GM12875 (cell line): ENCODE data around the gene CELF2.

Source experiments
- H3K4me3 ChIP-seq: one replicate; pipeline ENCODE4 v1.5.1; 2011; ENCODE audit warnings: low read depth, low read length, control low read depth
- TF ChIP-seq, protein P1 (sequence below): IDR thresholded peaks from 2 replicates; pipeline ENCODE4 v1.5.1; 2011; ENCODE audit warnings: low read depth, mild to moderate bottlenecking, control low read depth, inconsistent platforms, low read length, moderate library complexity, borderline replicate concordance; ENCODE audit not compliant: insufficient read depth

Gene CELF2

DNA sequence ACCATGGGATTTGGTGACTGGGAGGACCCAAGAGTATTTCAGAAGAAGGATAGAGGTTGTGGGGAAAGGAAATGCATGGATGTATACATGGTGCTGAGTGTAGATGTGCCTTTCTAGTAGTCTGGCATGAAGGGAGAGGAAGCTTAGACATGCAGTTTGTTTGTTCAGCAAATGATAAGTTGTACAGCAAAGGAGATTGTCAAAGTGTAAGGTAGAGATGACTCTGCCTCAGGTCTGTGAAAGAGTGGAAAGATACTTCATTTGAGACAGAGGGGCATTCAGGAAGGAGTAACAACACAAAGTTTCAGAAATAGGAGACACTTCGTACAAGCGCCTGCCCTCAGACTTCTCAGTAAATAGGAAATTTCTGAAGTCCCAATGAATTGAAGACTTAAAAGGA is 152.3 kb downstream of the CELF2 start:
- TF ChIP-seq, protein P1, sequence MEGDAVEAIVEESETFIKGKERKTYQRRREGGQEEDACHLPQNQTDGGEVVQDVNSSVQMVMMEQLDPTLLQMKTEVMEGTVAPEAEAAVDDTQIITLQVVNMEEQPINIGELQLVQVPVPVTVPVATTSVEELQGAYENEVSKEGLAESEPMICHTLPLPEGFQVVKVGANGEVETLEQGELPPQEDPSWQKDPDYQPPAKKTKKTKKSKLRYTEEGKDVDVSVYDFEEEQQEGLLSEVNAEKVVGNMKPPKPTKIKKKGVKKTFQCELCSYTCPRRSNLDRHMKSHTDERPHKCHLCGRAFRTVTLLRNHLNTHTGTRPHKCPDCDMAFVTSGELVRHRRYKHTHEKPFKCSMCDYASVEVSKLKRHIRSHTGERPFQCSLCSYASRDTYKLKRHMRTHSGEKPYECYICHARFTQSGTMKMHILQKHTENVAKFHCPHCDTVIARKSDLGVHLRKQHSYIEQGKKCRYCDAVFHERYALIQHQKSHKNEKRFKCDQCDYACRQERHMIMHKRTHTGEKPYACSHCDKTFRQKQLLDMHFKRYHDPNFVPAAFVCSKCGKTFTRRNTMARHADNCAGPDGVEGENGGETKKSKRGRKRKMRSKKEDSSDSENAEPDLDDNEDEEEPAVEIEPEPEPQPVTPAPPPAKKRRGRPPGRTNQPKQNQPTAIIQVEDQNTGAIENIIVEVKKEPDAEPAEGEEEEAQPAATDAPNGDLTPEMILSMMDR = no peak
- H3K4me3 ChIP-seq = peak overlapping the region; percentile 92

GRCh38 chr10:11170574-11170973 is 152.9 kb downstream of the CELF2 start:
- TF ChIP-seq, protein P1 = no peak
- H3K4me3 ChIP-seq = peak overlapping the region; percentile 92

GRCh38 chr10:11170993-11171851 is 153.6 kb downstream of the CELF2 start:
- H3K4me3 ChIP-seq = peak overlapping the region; percentile 92
- TF ChIP-seq, protein P1 = no peak

DNA sequence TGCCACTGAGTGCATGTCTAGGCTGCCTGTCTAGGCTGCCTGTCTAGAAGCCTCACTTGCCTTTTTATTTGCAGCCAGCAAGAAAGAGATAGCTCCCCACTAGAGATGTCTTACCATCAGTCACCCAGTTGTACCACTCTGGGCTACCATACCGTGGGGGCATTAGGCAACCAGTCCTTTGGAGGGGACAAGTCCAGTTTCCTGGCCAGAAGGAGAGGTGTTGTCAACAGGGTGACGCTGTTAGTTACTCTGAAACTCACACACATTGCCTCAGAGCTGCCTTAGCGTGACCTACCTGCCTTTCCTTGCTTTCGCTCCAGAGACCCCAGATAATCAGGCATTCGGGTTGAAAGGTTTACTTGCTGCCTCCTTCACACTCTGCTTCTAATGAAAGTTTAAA is 155.4 kb downstream of the CELF2 start:
- TF ChIP-seq, protein P1 = no peak

GRCh38 chr10:11175823-11176243 is 158.2 kb downstream of the CELF2 start:
- H3K4me3 ChIP-seq = no peak overlapping the region
- TF ChIP-seq, protein P1 = no peak

More for the DNA sequence above, 155.4 kb downstream of the CELF2 start:
- no peak overlapping the region for H3K4me3 ChIP-seq

- H3K4me3 ChIP-seq = no peak overlapping the region
- TF ChIP-seq, protein P1 = no peak
These were observed 159.1 kb downstream of the CELF2 start for GRCh38 chr10:11176746-11177145.

GRCh38 chr10:11177381-11177780 is 159.7 kb downstream of the CELF2 start:
- no peak overlapping the region for H3K4me3 ChIP-seq
- TF ChIP-seq, protein P1 = no peak
